ENCODE measurements around the gene SLC6A6.

GRCh38 chr3:14438929-14439328, 36.5 kb downstream of the SLC6A6 start:
- TF ChIP-seq CTCF (IDR thresholded peaks at IDR 0.05) (no peak), POLR2A (IDR thresholded peaks at IDR 0.05) (no peak)

All from body of pancreas (tissue), 4 donors.